ENCODE measurements around the gene GAL3ST2.
"Not testable (repeated sequence)": the region's sequence is repeated elsewhere in the genome, so short reads cannot be mapped to it uniquely, and the experiment has no call there.

The GAL3ST2 gene

GRCh38 chr2:241791385-241791784 lies 14.8 kb downstream of the GAL3ST2 start:
- in situ Hi-C loops (cut with MboI; ENCODE audit: low sequenced_read_pairs), result not testable (repeated sequence)

GRCh38 chr2:241793385-241793784 lies 16.8 kb downstream of the GAL3ST2 start:
- in situ Hi-C loops (cut with MboI; ENCODE audit: low sequenced_read_pairs), result no loop called here

- in situ Hi-C loops (cut with MboI; ENCODE audit: low sequenced_read_pairs), result no loop called here
Observed at GRCh38 chr2:241794250-241794823, 17.7 kb downstream of the GAL3ST2 start.

- in situ Hi-C loops (cut with MboI; ENCODE audit: low sequenced_read_pairs), result no loop called here
Observed at GRCh38 chr2:241795021-241795999, 18.7 kb downstream of the GAL3ST2 start.

- in situ Hi-C loops (cut with MboI; ENCODE audit: low sequenced_read_pairs), result no loop called here
Observed at GRCh38 chr2:241796209-241796608, 19.6 kb downstream of the GAL3ST2 start.

GRCh38 chr2:241796610-241797138 lies 20.1 kb downstream of the GAL3ST2 start:
- in situ Hi-C loops (cut with MboI; ENCODE audit: low sequenced_read_pairs), result no loop called here

- in situ Hi-C loops (cut with MboI; ENCODE audit: low sequenced_read_pairs), result no loop called here
Observed at GRCh38 chr2:241797441-241798080, 20.9 kb downstream of the GAL3ST2 start.

GRCh38 chr2:241798081-241798630 lies 21.5 kb downstream of the GAL3ST2 start:
- in situ Hi-C loops (cut with MboI; ENCODE audit: low sequenced_read_pairs), result no loop called here

GRCh38 chr2:241798631-241799521 lies 22.3 kb downstream of the GAL3ST2 start:
- in situ Hi-C loops (cut with MboI; ENCODE audit: low sequenced_read_pairs), result no loop called here

GRCh38 chr2:241799522-241800197 lies 23.0 kb downstream of the GAL3ST2 start:
- in situ Hi-C loops (cut with MboI; ENCODE audit: low sequenced_read_pairs), result no loop called here

GRCh38 chr2:241800198-241800903 lies 23.7 kb downstream of the GAL3ST2 start:
- in situ Hi-C loops (cut with MboI; ENCODE audit: low sequenced_read_pairs), result not testable (repeated sequence)

GRCh38 chr2:241801611-241802420 lies 25.2 kb downstream of the GAL3ST2 start:
- in situ Hi-C loops (cut with MboI; ENCODE audit: low sequenced_read_pairs), result no loop called here

GRCh38 chr2:241802421-241803318 lies 26.0 kb downstream of the GAL3ST2 start:
- in situ Hi-C loops (cut with MboI; ENCODE audit: low sequenced_read_pairs), result no loop called here

- in situ Hi-C loops (cut with MboI; ENCODE audit: low sequenced_read_pairs), result no loop called here
Observed at GRCh38 chr2:241803387-241804325, 27.0 kb downstream of the GAL3ST2 start.

GRCh38 chr2:241804326-241805229 lies 28.0 kb downstream of the GAL3ST2 start:
- in situ Hi-C loops (cut with MboI; ENCODE audit: low sequenced_read_pairs), result no loop called here
